GM12865 (cell line): ENCODE data around the gene C1orf232.

Source experiments
- DNase-seq: peaks from one replicate; pipeline ENCODE4 v3.0.0; 2010; ENCODE audit warnings: low read depth
- H3K4me3 ChIP-seq: 2 replicates; pipeline ENCODE4 v1.5.1; 2011; ENCODE audit warnings: mild to moderate bottlenecking, low read depth, low read length, control low read depth
- TF ChIP-seq, protein P1 (sequence below): IDR thresholded peaks from 2 replicates; pipeline ENCODE4 v1.5.1; 2011; ENCODE audit warnings: low read length, control low read depth, low read depth, inconsistent platforms; ENCODE audit not compliant: insufficient read depth; ENCODE audit errors: missing control alignments

Gene C1orf232

DNA sequence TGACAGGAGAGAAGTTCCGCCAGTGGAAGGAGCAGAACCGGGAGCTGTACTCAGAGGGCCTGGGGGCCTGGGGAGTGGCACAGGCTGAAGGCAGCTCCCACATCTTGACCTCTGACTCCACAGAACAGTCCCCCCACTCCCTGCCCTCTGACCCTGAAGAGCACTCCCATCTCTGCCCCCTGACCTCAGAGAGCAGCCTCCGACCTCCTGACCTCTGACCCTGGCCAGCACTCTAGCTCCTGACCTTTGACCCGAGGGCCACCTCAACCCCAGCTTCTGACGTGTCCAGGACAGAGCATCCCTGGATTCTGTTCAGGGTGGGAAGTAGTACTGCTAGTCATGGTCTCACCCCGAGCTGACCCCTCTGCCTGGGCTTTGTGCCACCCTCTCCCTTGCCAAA lies 20.6 kb upstream of the C1orf232 start:
- TF ChIP-seq, protein P1, sequence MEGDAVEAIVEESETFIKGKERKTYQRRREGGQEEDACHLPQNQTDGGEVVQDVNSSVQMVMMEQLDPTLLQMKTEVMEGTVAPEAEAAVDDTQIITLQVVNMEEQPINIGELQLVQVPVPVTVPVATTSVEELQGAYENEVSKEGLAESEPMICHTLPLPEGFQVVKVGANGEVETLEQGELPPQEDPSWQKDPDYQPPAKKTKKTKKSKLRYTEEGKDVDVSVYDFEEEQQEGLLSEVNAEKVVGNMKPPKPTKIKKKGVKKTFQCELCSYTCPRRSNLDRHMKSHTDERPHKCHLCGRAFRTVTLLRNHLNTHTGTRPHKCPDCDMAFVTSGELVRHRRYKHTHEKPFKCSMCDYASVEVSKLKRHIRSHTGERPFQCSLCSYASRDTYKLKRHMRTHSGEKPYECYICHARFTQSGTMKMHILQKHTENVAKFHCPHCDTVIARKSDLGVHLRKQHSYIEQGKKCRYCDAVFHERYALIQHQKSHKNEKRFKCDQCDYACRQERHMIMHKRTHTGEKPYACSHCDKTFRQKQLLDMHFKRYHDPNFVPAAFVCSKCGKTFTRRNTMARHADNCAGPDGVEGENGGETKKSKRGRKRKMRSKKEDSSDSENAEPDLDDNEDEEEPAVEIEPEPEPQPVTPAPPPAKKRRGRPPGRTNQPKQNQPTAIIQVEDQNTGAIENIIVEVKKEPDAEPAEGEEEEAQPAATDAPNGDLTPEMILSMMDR = no peak
- H3K4me3 ChIP-seq = no peak overlapping the region
- no peak for DNase-seq

GRCh38 chr1:26188477-26188876 lies 19.7 kb upstream of the C1orf232 start:
- TF ChIP-seq, protein P1 = no peak
- no peak for DNase-seq
- no peak overlapping the region for H3K4me3 ChIP-seq

DNA sequence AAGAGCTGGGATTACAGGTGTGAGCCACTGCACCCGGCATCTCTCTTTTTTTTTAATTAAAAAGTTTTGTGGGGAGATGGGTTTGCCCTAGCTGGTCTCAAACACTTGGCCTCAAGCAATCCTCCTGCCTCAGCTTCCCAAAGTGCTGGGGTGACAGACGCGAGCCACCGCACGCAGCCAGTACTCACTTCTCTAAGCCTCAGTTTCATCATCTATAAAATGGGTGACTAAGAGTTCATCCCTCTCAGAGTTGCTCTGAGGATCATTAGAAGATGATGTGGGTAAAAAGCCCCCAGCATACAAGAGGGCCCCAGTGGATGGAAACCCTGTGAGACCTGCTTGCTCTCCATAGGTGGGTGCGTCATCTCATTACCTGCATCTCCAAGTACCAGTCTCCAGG lies 19.1 kb upstream of the C1orf232 start:
- TF ChIP-seq, protein P1 = no peak
- no peak for DNase-seq
- no peak overlapping the region for H3K4me3 ChIP-seq

- TF ChIP-seq, protein P1 = no peak
- no peak overlapping the region for H3K4me3 ChIP-seq
- DNase-seq = no peak
Observed at GRCh38 chr1:26184883-26185282, 16.1 kb upstream of the C1orf232 start.

- no peak overlapping the region for H3K4me3 ChIP-seq
- no peak for DNase-seq
- TF ChIP-seq, protein P1 = no peak
Observed at GRCh38 chr1:26184086-26184485, 15.3 kb upstream of the C1orf232 start.

GRCh38 chr1:26182383-26182696 lies 13.6 kb upstream of the C1orf232 start:
- no peak for DNase-seq
- TF ChIP-seq, protein P1 = no peak
- H3K4me3 ChIP-seq = no peak overlapping the region

GRCh38 chr1:26181586-26182382 lies 13.0 kb upstream of the C1orf232 start:
- TF ChIP-seq, protein P1 = no peak
- no peak for DNase-seq
- H3K4me3 ChIP-seq = no peak overlapping the region
